ENCODE data around the gene MMP2. TPM values are rescaled to one million over a fixed set of nuclear protein-coding genes. Genes with fewer than 3 reads are reported as not detected.

The MMP2 gene
- total and polyA plus RNA-seq, 9 donors, result 102 to 629 (median 300) TPM

- TF ChIP-seq POLR2A (IDR thresholded peaks at IDR 0.05) (no peak), CTCF (IDR thresholded peaks at IDR 0.05) (no peak), EP300 (IDR thresholded peaks at IDR 0.05) (no peak)
- Histone ChIP-seq H3K4me3 (no peak overlapping the region), H3K4me1 (ENCODE audit: insufficient read depth) (peaks cover 7% of the 10 kb centered on the region), H3K27me3 (no peaks in the 10 kb centered on the region), H3K27ac (peak overlapping the region in 1 of 2 donors; percentile 20), H3K36me3 (no peaks in the 10 kb centered on the region), H3K9me3 (no peaks in the 10 kb centered on the region)
- WGBS, 3 donors, result 74 to 76% (median 76%) methylated on average over 9 of the region's 9 CpGs
- DNase-seq, result no peak
- intact Hi-C loops (cut with DNase I), result no loop called here
Observed at GRCh38 chr16:55501549-55502322, 22.7 kb downstream of the MMP2 start.

GRCh38 chr16:55502801-55503366, 23.9 kb downstream of the MMP2 start:
- H3K27ac ChIP-seq, result peak overlapping the region in 1 of 2 donors; percentile 22
- no peaks in the 10 kb centered on the region for H3K27me3 ChIP-seq
- no peaks in the 10 kb centered on the region for H3K9me3 ChIP-seq
- DNase-seq, result peak; percentile 96 to 99 (median 97)
- 6 to 7% (median 6%) methylated on average over 13 of the region's 13 CpGs for WGBS, 3 donors
- no peak overlapping the region for H3K4me3 ChIP-seq
- no peaks in the 10 kb centered on the region for H3K36me3 ChIP-seq
- intact Hi-C loops (cut with DNase I), result no loop called here
- peaks cover 7% of the 10 kb centered on the region for H3K4me1 ChIP-seq (ENCODE audit: insufficient read depth)
- TF ChIP-seq POLR2A (IDR thresholded peaks at IDR 0.05), result no peak
- no peak for TF ChIP-seq EP300 (IDR thresholded peaks at IDR 0.05)

DNA sequence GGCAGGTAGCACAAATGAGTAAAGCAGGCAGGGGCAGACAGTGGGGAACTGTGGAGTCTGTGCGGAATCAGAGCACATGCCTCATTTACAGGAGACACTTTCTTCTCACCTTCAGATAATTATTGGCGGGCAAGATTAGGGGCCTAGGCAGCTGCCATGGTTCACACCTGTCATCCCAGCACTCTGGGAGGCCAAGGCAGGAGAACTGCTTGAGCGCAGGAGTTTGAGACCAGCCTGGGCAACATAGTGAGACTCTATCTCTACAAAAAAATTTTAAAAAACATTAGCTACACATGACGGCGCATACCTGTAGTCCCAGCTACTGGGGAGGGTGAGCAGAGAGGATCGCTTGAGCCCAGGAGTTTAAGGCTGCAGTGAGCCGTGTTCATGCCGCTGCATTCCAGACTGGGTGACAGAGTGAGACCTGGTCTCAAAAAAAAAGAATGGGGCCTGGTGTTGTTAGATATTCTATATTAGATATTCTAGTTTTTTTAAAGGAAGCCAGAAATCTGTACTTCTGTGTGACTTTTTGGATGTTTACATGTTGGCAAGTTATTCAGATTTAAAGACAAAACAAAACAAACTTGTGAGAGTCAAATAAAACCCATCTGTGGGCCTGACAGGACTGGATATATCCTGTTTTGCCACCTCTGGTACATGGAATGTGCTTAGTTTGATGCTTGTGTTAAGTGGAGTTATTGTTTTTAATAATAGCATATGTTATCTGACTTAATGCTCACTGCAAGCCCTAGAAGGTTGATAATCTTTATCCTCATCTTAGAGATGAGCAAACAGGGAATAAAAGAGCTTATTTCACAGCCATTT, 24.9 kb downstream of the MMP2 start:
- peaks cover 7% of the 10 kb centered on the region for H3K4me1 ChIP-seq (ENCODE audit: insufficient read depth)
- intact Hi-C loops (cut with DNase I), result no loop called here
- H3K27ac ChIP-seq, result peak overlapping the region in 1 of 2 donors; percentile 22
- H3K9me3 ChIP-seq, result no peaks in the 10 kb centered on the region
- TF ChIP-seq EP300 (IDR thresholded peaks at IDR 0.05) (no peak), CTCF (IDR thresholded peaks at IDR 0.05) (no peak), POLR2A (IDR thresholded peaks at IDR 0.05) (no peak)
- DNase-seq, result no peak
- no peaks in the 10 kb centered on the region for H3K27me3 ChIP-seq
- WGBS, 3 donors, result 72 to 83% (median 78%) methylated on average over 8 of the region's 8 CpGs
- H3K36me3 ChIP-seq, result no peaks in the 10 kb centered on the region
- no peak overlapping the region for H3K4me3 ChIP-seq

- TF ChIP-seq POLR2A (IDR thresholded peaks at IDR 0.05) (no peak), CTCF (IDR thresholded peaks at IDR 0.05) (no peak), EP300 (IDR thresholded peaks at IDR 0.05) (no peak)
- intact Hi-C loops (cut with DNase I), result no loop called here
- 92 to 95% (median 93%) methylated on average over 10 of the region's 10 CpGs for WGBS, 3 donors
- Histone ChIP-seq H3K4me3 (no peak overlapping the region), H3K36me3 (no peaks in the 10 kb centered on the region), H3K27me3 (no peaks in the 10 kb centered on the region), H3K9me3 (no peaks in the 10 kb centered on the region), H3K27ac (no peak overlapping the region), H3K4me1 (ENCODE audit: insufficient read depth) (peaks cover 9% of the 10 kb centered on the region)
- DNase-seq, result no peak
Observed at GRCh38 chr16:55505333-55506015, 26.5 kb downstream of the MMP2 start.

All from ovary (tissue), 9 donors.